Measurements from ENCODE around the gene GMEB1.
"Not testable (repeated sequence)": the region's sequence is repeated elsewhere in the genome, so short reads cannot be mapped to it uniquely, and the experiment has no call there.

Gene GMEB1

DNA sequence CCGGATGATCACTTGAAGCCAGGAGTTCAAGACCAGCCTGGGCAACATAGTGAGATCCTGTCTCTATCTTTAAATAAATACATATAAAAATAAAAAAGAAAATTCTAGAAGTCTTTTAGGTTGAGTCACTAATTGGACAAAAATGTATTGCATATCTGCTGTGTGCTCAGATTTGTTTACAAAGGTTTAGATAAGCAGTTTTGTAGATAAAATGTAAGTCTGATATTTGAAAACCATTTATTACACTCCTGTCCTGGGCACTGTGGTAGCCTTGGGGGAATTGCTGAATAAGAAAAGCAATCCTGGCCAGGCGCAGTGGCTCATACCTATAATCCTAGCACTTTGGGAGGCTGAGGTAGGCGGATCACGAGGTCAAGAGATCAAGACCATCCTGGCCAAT lies 11.6 kb downstream of the GMEB1 start:
- TF ChIP-seq, protein P1, sequence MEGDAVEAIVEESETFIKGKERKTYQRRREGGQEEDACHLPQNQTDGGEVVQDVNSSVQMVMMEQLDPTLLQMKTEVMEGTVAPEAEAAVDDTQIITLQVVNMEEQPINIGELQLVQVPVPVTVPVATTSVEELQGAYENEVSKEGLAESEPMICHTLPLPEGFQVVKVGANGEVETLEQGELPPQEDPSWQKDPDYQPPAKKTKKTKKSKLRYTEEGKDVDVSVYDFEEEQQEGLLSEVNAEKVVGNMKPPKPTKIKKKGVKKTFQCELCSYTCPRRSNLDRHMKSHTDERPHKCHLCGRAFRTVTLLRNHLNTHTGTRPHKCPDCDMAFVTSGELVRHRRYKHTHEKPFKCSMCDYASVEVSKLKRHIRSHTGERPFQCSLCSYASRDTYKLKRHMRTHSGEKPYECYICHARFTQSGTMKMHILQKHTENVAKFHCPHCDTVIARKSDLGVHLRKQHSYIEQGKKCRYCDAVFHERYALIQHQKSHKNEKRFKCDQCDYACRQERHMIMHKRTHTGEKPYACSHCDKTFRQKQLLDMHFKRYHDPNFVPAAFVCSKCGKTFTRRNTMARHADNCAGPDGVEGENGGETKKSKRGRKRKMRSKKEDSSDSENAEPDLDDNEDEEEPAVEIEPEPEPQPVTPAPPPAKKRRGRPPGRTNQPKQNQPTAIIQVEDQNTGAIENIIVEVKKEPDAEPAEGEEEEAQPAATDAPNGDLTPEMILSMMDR (conservative IDR thresholded peaks at IDR 0.05; ENCODE audit: low read depth, low read length), result no peak
- no peak for DNase-seq (ENCODE audit: low read depth)
- H3K4me3 ChIP-seq (ENCODE audit: low read length), result no peak overlapping the region

DNA sequence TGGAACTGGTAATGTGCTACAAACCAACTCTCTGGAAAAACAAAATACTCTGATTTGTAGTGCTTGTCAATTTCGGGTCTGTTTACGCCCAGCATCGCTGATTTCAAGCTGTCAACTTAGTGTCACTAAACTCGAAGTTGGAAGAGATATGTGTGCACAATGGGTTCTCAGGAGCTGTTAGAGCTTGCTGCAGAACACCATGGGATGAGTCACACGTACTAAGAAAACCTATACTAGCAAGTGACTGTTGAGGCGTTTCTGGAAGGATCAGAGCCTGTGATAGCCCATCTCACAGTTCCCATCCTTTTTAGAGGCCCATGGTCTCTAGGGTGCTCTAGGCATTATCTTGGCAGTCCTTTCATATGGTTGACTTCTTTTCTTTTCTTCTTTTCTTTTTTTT lies 14.3 kb downstream of the GMEB1 start:
- no peak overlapping the region for H3K4me3 ChIP-seq (ENCODE audit: low read length)
- TF ChIP-seq, protein P1 (conservative IDR thresholded peaks at IDR 0.05; ENCODE audit: low read depth, low read length), result no peak
- DNase-seq (ENCODE audit: low read depth), result no peak

DNA sequence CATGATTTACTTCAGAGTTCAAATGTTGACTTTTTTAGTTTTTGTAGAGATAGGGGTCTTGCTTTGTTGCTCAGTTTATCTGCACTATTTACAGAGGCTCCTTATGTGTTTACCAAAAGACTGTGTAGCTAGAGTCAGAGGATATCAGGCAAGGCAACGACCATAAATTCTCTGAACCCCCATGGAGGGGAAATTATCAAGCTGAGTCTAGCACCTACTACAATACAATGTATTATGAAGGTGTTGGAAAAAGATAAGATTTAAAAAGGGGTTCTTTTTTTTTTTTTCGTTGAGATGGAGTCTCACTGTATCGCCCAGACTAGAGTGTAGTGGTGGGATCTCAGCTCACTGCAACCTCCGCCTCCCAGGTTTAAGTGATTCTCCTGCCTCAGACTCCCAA lies 16.4 kb downstream of the GMEB1 start:
- TF ChIP-seq, protein P1 (conservative IDR thresholded peaks at IDR 0.05; ENCODE audit: low read depth, low read length), result no peak
- DNase-seq (ENCODE audit: low read depth), result no peak
- no peak overlapping the region for H3K4me3 ChIP-seq (ENCODE audit: low read length)

DNA sequence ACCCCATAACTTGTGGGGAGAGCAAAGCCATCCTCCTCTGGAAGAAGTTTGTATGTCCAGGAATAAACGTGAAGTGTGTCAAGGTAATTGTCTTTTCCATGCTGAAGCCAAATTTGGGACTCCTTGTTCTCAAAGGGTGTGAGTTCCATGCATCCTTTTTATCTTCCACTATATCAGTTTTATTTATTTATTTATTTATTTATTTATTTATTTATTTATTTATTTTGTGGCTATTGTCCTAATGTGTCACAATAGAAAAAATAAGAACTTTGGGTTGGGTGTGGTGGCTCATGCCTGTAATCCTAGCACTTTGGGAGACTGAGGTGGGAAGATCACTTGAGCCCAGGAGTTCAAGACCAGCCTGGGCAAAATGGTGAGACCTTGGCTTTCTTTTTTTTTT lies 23.0 kb downstream of the GMEB1 start:
- not testable (repeated sequence) for DNase-seq (ENCODE audit: low read depth); H3K4me3 ChIP-seq (ENCODE audit: low read length)

DNA sequence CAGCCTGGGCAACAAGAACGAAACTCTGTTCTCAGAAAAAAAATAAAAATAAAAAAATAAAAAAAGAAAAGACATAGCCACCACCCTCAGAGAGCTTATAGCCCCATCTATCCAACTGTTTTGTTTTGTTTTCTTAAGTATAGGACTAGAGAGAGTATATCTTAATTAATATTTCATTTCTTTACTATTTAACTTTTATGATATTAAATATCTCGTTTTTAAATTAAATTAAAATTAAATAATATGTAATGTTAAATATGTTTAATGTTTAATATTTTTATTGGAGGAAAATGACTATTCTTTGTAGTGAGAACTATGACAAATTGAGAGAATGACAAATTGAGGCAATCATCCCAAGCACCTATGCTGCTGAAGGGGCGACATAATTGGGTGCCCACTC lies 35.0 kb downstream of the GMEB1 start:
- no peak overlapping the region for H3K4me3 ChIP-seq (ENCODE audit: low read length)
- TF ChIP-seq, protein P1 (conservative IDR thresholded peaks at IDR 0.05; ENCODE audit: low read depth, low read length), result no peak
- DNase-seq (ENCODE audit: low read depth), result no peak

DNA sequence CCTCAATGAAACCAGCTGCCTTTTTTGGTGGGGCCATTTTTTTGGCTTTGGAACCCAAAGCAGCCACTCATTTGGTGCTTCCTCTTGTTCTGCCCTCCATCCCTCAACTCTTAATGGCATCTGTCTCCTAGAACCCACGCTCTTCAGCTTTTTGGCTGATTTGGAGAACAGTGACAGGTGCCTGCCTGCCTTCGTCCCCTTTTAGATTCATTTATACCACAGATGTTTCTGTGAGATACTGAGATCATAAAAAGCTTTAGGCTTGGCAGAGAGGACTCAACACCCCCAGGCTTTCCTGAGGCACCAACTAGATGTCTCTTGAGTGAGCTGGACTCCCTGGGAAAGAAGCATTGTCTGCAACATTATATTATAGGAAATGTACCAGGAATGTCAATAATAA lies 47.8 kb downstream of the GMEB1 start:
- TF ChIP-seq, protein P1 (conservative IDR thresholded peaks at IDR 0.05; ENCODE audit: low read depth, low read length), result no peak
- H3K4me3 ChIP-seq (ENCODE audit: low read length), result no peak overlapping the region
- no peak for DNase-seq (ENCODE audit: low read depth)

DNA sequence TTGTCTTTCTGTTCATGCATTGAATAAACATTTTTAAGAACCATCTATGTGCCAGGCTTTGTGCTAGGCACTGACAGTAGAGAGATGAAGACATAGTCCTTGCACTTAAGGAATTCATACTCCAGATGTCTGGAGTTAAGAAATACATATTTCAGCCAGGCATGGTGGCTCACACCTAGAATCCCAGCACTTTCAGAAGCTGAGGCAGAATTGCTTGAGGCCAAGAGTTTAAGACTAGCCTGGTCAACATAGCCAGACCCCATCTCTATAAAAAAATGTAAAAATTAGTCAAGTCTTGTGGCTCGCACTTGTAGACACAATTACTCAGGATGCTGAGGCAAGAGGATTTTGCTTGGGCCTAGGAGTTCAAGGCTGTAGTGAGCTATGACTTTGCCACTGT lies 49.6 kb downstream of the GMEB1 start:
- TF ChIP-seq, protein P1 (conservative IDR thresholded peaks at IDR 0.05; ENCODE audit: low read depth, low read length), result no peak
- H3K4me3 ChIP-seq (ENCODE audit: low read length), result no peak overlapping the region
- no peak for DNase-seq (ENCODE audit: low read depth)
